Activated CD4-positive, alpha-beta T cell treated with anti-CD3 and anti-CD28 coated beads, Interleukin-2, amount 10 ng/mL, durations not matched to agents 24 days and 14 days (primary cell): ENCODE results near the gene SZT2. TPM values are rescaled to one million over a fixed set of nuclear protein-coding genes. Genes with fewer than 3 reads are reported as not detected.

Source experiments
- DNase-seq: peaks from one replicate; pipeline ENCODE4 v3.0.0; 2022
- H3K27ac Mint-ChIP-seq: one replicate; pipeline ENCODE4 v1.8.0; 2022; ENCODE audit warnings: mild to moderate bottlenecking, mixed read lengths
- H3K27me3 Mint-ChIP-seq: one replicate; pipeline ENCODE4 v1.8.0; 2022; ENCODE audit warnings: mixed read lengths
- H3K36me3 Mint-ChIP-seq: one replicate; pipeline ENCODE4 v1.8.0; 2022; ENCODE audit warnings: low read depth, mild to moderate bottlenecking, mixed read lengths
- H3K4me1 Mint-ChIP-seq: one replicate; pipeline ENCODE4 v1.8.0; 2021; ENCODE audit warnings: mixed read lengths
- H3K4me3 Mint-ChIP-seq: one replicate; pipeline ENCODE4 v1.8.0; 2022; ENCODE audit warnings: mild to moderate bottlenecking, moderate library complexity, mixed read lengths
- H3K9me3 Mint-ChIP-seq: one replicate; pipeline ENCODE4 v1.8.0; 2021; ENCODE audit warnings: mixed read lengths
- intact Hi-C: fragments of 100-400 bp; cut with micrococcal nuclease; formaldehyde crosslinking; loops from one replicate; pipeline ENCODE4 v1.15.1; 2023
- total RNA-seq: library from RNA; stranded (reverse); gene quantifications from 2 replicates; pipeline ENCODE4 v1.2.3, GENCODE V29; 2022

SZT2 gene
- total RNA-seq, 1 donor from 2014 or later: 56.2 TPM

DNA sequence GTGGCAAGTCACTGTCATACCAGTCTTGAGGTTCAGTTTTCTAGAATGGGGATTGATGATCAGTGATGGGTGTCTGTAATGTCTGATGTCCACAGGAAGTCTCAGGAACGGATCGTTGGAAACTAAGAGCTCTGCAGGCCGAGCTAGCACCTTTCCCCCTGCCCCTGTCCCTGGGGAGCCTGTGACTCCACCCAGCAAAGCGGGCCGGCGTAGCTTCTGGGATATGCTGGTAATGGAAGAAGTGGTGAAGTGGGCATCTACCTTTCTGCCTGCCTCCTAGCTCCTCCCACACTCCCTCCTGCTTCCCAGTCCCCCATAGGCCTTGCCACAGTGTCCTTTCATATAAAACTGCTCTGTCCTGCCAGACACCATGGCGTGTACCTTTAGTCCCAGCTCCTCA, 50.7 kb downstream of the SZT2 start:
- no peak overlapping the region for H3K4me3 Mint-ChIP-seq
- peaks cover 40% of the 10 kb centered on the region for H3K36me3 Mint-ChIP-seq
- H3K9me3 Mint-ChIP-seq: no peaks in the 10 kb centered on the region
- peaks cover 2% of the 10 kb centered on the region for H3K4me1 Mint-ChIP-seq
- intact Hi-C loops: no loop called here
- no peaks in the 10 kb centered on the region for H3K27me3 Mint-ChIP-seq
- DNase-seq: no peak
- H3K27ac Mint-ChIP-seq: no peak overlapping the region

DNA sequence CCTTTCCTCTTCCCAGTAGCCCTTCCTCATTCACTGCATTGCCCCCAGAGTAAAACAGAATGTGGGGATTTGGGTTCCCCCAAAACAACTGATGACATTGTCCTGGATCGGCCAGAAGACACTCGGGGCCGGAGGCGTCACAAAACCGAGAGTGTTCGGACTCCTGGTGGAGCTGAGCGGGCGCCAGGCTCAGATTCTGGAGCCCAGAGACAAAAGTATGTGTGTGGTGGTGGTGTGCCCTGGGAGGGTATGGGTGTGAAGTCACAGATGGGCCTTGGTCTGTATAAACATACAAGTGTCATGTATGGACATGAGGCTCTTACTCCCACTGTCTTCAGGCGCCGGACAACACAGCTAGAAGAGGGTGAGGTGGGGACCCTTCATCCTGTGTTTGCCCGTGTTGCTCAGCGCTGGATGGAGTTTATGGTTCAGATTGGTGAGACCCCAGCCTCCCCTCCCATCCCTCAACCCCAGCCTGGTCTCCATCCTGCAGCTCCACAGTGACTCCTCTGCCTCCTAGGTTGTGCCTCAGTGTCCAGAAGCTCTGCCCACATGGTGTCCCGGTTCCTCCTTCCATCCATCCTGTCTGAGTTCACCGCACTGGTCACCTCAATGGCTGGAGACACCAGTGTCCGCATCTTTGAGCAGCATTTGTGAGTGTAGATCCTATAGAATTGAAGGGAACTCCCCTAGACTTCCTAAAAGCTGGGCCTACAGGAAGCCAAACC, 51.6 kb downstream of the SZT2 start:
- Mint-ChIP-seq H3K27ac (no peak overlapping the region), H3K4me3 (no peak overlapping the region), H3K9me3 (no peaks in the 10 kb centered on the region), H3K27me3 (no peaks in the 10 kb centered on the region), H3K4me1 (no peaks in the 10 kb centered on the region), H3K36me3 (peaks cover 42% of the 10 kb centered on the region)
- no peak for DNase-seq
- intact Hi-C loops: no loop called here

DNA sequence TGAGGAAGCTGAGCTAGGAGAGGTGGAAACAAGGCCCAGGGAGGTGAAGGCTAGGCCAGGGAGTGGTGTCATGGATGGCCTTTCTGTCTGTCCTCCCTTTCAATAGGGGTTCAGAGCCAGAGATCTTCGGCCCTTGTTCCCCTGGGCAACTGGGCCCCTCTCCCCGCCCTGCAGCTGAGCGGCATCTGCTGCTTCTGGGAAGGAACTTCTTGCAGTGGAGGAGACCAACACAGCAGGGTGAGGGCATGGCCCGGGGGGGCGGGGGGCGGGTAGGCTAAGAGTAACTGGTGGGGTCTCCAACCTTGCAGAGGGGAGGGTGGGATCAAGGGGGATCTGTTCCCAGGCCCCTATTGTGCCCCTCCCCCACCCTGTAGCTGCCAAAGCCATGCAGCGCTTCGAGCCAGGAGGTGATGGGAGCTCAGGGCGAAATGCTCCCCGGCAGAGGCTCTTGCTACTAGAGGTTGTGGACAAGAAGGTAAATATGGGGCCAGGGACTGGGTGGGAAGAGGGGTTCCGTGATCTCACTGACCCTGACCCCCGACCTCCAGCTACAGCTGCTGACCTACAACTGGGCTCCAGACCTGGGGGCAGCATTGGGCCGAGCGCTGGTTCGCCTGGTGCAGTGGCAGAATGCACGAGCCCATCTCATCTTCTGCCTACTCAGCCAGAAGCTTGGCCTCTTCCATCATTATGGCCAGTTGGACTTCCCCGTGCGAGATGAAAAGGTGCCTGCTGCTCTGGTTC, 52.4 kb downstream of the SZT2 start:
- Mint-ChIP-seq H3K4me3 (no peak overlapping the region), H3K27ac (no peak overlapping the region)

DNA sequence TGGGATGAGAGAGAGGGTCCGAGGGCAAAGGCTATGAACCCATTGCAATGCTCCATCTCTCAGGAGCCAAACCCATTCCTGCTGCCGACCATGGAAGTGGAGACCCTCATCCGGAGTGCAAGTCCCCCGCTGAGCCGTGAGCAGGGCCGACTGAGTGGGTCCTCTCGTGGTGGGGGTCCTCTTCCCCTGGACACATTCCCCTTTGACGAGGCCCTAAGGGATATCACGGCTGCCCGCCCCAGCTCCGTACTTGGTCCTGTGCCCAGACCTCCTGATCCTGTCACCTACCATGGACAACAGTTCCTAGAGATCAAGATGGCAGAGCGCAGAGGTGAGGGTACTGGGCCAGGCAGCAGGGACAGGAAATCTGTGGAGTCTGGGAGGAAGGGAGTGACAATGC, 53.1 kb downstream of the SZT2 start:
- Mint-ChIP-seq H3K4me1 (no peaks in the 10 kb centered on the region), H3K9me3 (no peaks in the 10 kb centered on the region), H3K27me3 (no peaks in the 10 kb centered on the region), H3K36me3 (peaks cover 51% of the 10 kb centered on the region), H3K4me3 (no peak overlapping the region), H3K27ac (no peak overlapping the region)
- intact Hi-C loops: no loop called here
- DNase-seq: no peak

More for the DNA sequence above, 52.4 kb downstream of the SZT2 start:
- no peaks in the 10 kb centered on the region for H3K4me1 Mint-ChIP-seq
- DNase-seq: no peak
- no peaks in the 10 kb centered on the region for H3K27me3 Mint-ChIP-seq
- no peaks in the 10 kb centered on the region for H3K9me3 Mint-ChIP-seq
- H3K36me3 Mint-ChIP-seq: peaks cover 48% of the 10 kb centered on the region
- intact Hi-C loops: no loop called here

DNA sequence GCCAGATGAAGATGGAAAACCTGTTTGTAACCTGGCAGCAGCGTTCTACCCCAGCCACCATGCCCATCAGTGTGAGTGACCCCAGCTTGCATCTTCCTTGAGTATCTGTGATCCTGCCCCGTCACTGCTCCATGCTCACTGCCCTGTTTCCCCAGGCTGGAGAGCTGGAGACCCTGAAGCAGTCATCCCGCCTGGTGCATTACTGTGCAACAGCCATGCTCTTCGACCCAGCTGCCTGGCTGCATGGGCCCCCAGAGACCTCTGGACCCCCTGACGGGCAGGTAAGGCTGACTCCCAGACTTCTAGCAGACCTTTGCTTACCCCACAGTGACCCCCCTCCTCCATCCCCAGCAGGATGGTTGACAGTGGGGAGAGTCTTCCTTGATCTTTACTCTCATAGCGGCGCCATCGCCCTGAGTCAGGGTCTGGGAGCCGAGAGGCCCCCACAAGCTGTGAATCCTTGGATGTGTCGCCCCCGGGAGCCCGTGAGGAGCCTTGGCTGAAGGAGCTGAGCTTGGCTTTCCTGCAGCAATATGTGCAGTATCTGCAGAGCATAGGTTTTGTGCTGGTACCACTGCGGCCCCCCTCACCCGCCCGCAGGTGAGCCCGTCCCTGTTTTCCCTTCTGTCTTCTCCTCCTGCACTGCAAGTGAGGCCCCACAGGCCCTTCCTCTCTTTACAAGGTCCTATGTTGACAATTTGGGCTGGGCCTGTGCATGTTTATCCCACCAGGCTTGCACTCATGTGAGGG, 53.7 kb downstream of the SZT2 start:
- Mint-ChIP-seq H3K4me1 (no peaks in the 10 kb centered on the region), H3K4me3 (no peak overlapping the region), H3K36me3 (peaks cover 54% of the 10 kb centered on the region), H3K9me3 (no peaks in the 10 kb centered on the region), H3K27ac (no peak overlapping the region), H3K27me3 (no peaks in the 10 kb centered on the region)
- intact Hi-C loops: no loop called here
- no peak for DNase-seq

DNA sequence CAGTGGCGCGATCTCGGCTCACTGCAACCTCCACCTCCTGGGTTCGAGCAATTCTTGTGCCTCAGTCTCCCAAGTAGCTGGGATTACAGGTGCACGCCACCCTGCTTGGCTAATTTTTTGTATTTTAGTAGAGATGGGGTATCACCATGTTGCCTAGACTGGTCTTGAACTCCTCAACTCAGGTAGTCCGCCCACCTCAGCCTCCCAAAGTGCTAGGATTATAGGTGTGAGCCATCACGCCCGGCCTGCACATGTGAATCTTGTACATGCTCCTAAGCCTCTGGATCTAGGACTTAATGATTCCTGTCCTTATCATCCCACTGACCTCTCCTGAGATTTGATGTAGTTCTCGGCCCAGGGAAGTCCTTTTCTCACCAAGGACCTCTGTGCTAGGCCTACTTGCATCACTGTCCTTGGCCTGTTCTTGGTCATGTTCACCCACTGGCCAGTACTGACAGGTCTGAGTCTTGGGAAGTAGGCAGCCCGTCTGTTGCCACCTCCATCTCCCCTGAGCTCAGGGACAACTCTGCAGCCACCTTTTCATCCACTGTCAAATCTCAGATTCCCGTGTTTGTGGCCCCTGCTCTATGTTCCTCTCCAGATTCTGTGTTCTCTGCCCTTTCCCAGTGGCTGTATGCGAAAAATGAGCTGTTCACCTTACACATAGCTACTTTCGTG, 54.6 kb downstream of the SZT2 start:
- no peaks in the 10 kb centered on the region for H3K27me3 Mint-ChIP-seq
- H3K4me3 Mint-ChIP-seq: no peak overlapping the region
- peaks cover 53% of the 10 kb centered on the region for H3K36me3 Mint-ChIP-seq
- no peak overlapping the region for H3K27ac Mint-ChIP-seq
- DNase-seq: no peak
- H3K4me1 Mint-ChIP-seq: no peaks in the 10 kb centered on the region
- intact Hi-C loops: no loop called here
- no peaks in the 10 kb centered on the region for H3K9me3 Mint-ChIP-seq

DNA sequence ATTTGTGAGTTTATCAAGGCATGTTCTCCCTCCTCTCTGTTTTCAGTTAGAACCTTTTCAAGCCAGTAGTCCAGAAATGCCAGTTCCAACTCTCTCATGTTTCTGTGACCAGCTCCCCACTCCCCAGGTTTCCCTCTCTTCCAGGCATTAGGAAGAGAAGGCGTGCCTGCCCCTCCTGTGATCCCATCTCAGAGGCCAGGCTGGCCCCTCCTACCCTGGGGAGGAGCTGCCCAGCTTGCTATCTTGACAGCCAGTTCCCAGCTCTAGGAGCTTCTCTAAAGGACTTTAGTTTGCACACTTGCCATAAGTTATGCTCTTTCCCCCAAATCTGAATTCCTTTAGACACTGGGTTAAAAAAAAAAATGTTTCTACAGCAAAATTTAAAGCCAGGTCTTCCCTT, 55.1 kb downstream of the SZT2 start:
- Mint-ChIP-seq H3K27me3 (no peaks in the 10 kb centered on the region), H3K36me3 (peaks cover 56% of the 10 kb centered on the region), H3K4me1 (no peaks in the 10 kb centered on the region), H3K9me3 (no peaks in the 10 kb centered on the region), H3K27ac (no peak overlapping the region), H3K4me3 (no peak overlapping the region)
- no peak for DNase-seq
- intact Hi-C loops: no loop called here

DNA sequence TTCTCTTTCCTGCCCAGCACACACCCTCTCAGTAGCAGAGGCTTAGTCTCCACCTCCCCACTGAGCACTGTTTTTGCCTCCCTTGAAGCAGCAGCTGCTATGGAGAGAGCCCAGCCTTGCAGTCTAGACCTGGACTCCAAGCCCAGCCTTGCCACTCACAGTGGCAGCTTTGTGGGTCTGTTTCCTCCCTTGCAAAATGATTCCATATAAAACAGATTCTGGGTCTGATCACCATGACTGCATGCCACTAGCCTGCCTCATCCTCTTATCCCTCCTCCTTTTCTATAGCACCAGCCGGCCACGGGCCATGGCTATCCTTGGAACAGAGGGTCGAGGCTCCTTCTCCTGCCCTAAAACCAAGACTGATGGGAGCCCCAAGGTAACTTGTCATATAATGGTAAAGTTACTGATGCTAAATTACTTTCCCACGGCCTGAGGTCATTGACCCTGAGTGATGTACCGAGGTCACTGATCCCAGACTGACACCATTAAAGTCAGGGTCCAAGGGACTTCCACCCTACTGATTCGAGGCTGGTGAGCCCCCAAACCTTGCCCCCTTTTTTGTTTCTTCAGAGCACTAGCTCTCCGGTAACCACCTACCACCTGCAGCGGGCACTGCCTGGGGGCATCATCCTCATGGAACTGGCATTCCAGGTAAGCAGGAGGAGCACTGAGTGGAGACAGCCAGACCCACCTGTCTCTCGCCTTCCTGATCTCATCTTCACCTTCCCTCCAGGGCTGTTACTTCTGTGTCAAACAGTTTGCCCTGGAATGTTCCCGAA, 56.1 kb downstream of the SZT2 start:
- Mint-ChIP-seq H3K9me3 (no peaks in the 10 kb centered on the region), H3K4me3 (no peak overlapping the region), H3K36me3 (peaks cover 58% of the 10 kb centered on the region), H3K27me3 (no peaks in the 10 kb centered on the region), H3K27ac (no peak overlapping the region), H3K4me1 (no peaks in the 10 kb centered on the region)
- intact Hi-C loops: no loop called here
- DNase-seq: no peak

DNA sequence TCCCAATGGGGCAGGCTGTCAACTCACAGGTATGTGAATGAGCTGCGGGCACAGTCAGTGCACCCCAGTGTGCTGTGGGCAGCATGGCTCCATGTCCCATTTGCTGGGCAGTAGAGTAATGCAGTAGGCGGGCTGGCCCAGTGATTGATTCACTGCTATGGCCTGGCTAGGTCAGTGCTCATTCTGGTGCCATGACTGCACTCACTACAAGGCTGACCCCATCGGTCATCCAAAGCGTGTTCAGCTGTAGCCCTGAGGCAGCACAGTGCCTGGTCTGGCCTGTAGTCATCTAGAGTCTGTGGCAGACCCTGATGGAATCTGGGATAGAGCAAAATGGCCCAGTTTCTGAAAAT, 56.7 kb downstream of the SZT2 start:
- intact Hi-C loops: no loop called here
- Mint-ChIP-seq H3K4me1 (no peaks in the 10 kb centered on the region), H3K27ac (no peak overlapping the region), H3K9me3 (no peaks in the 10 kb centered on the region), H3K27me3 (no peaks in the 10 kb centered on the region), H3K4me3 (no peak overlapping the region), H3K36me3 (peaks cover 60% of the 10 kb centered on the region)
- DNase-seq: no peak

DNA sequence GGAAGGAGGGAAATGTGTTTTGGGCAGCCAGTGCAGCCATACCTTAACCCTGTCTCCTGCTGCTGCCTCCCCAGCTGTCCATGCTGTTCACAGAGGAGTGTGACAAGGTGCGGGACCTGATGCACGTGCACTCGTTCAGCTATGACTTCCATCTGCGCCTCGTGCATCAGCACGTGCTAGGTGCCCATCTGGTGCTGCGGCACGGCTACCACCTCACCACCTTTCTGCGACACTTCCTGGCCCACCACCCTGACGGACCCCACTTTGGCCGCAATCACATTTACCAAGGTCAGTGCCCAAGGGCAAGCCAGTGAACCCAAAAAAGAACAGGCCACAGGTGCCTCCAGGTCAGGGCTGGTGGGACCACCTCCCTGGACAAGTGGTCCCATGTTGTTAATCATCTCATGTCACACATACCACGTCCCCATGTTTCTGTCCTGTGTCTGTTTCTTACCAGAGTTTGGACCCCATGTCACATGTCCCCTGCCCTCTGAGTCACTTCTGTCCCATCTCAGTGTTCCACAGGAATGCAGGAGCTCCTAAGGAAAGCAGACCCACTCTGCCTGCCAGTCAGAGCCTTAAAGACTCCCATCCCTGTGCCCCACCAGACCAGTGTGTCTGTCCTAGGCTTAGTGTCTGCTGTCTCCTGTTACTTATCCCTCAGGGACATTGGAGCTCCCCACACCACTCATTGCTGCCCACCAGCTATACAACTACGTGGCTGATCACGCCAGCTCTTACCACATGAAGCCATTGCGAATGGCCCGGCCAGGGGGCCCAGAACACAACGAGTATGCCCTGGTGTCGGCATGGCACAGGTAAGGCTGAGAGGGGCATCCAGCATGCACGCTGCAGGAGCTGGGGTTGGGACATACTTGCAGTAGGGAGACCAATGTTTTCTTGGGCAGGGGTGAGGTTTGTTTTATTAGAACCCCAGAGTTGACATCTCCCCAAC, 57.5 kb downstream of the SZT2 start:
- DNase-seq: no peak
- intact Hi-C loops: no loop called here
- Mint-ChIP-seq H3K4me3 (no peak overlapping the region), H3K9me3 (no peaks in the 10 kb centered on the region), H3K27ac (no peak overlapping the region), H3K27me3 (no peaks in the 10 kb centered on the region), H3K4me1 (peaks cover 4% of the 10 kb centered on the region), H3K36me3 (peaks cover 64% of the 10 kb centered on the region)

DNA sequence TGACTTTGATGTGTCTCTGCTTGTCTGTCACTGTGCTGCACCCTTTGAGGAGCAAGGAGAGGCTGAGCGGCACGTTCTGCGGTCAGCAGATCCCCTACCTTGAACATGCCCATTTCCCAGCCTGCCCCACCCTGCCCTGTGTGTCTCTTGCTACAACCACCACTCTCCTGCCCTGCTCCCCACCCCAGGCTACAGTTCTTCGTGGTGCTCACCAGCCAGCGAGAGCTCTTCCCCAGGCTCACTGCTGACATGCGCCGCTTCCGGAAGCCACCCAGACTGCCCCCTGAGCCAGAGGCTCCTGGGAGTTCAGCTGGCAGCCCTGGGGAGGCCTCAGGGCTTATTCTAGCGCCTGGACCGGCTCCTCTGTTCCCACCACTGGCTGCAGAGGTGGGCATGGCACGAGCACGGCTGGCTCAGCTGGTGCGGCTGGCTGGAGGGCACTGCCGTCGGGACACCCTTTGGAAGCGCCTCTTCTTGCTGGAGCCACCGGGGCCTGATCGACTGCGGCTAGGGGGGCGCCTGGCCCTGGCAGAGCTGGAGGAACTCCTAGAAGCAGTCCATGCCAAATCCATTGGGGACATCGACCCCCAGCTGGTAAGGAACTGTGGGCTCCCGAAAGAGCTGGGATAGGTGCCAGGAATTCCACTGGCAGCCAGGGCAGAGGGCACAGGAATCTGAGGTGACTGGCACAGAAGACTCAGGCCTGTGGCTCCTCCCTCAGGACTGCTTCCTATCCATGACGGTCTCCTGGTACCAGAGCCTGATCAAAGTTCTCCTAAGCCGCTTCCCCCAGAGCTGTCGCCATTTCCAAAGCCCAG, 58.4 kb downstream of the SZT2 start:
- no peak overlapping the region for H3K4me3 Mint-ChIP-seq
- no peak for DNase-seq
- H3K27me3 Mint-ChIP-seq: no peaks in the 10 kb centered on the region
- no peak overlapping the region for H3K27ac Mint-ChIP-seq
- intact Hi-C loops: no loop called here
- H3K36me3 Mint-ChIP-seq: peaks cover 67% of the 10 kb centered on the region
- peaks cover 12% of the 10 kb centered on the region for H3K4me1 Mint-ChIP-seq
- H3K9me3 Mint-ChIP-seq: no peaks in the 10 kb centered on the region
